ENCODE results near the gene PBX4. TPM values are rescaled to one million over a fixed set of nuclear protein-coding genes. Genes with fewer than 3 reads are reported as not detected.

The PBX4 gene
- total RNA-seq, 1 donor from 2014 or later = 21.8 TPM

GRCh38 chr19:19657397-19657783, 38.9 kb upstream of the PBX4 start:
- Mint-ChIP-seq H3K27me3 (no peaks in the 10 kb centered on the region), H3K36me3 (ENCODE audit: low read depth) (peaks cover 81% of the 10 kb centered on the region)

GRCh38 chr19:19656451-19657396, 38.2 kb upstream of the PBX4 start:
- ATAC-seq (ENCODE audit: low read depth) (no peak), DNase-seq (no peak)
- Mint-ChIP-seq H3K4me1 (peaks cover 12% of the 10 kb centered on the region), H3K36me3 (ENCODE audit: low read depth) (peaks cover 84% of the 10 kb centered on the region), H3K27ac (no peak overlapping the region), H3K9me3 (no peaks in the 10 kb centered on the region), H3K27me3 (no peaks in the 10 kb centered on the region), H3K4me3 (no peak overlapping the region)
- intact Hi-C loops (cut with micrococcal nuclease) = no loop called here
- TF ChIP-seq CTCF (IDR thresholded peaks at IDR 0.05) = no peak
- CTCF ChIA-PET = no interaction called here
- POLR2A ChIA-PET = no interaction called here

More at GRCh38 chr19:19657397-19657783, 38.9 kb upstream of the PBX4 start:
- H3K4me3 Mint-ChIP-seq = no peak overlapping the region
- no peaks in the 10 kb centered on the region for H3K9me3 Mint-ChIP-seq
- ChIA-PET CTCF (no interaction called here), POLR2A (interaction anchor here (0.6 kb wide), 1 partner anchor 10 kb away, joined by 4 read pairs; no protein-coding TSS in a partner anchor)
- no peak for TF ChIP-seq CTCF (IDR thresholded peaks at IDR 0.05)
- H3K27ac Mint-ChIP-seq = no peak overlapping the region
- intact Hi-C loops (cut with micrococcal nuclease) = no loop called here
- H3K4me1 Mint-ChIP-seq = peaks cover 19% of the 10 kb centered on the region
- ATAC-seq (ENCODE audit: low read depth) (no peak), DNase-seq (no peak)

DNA sequence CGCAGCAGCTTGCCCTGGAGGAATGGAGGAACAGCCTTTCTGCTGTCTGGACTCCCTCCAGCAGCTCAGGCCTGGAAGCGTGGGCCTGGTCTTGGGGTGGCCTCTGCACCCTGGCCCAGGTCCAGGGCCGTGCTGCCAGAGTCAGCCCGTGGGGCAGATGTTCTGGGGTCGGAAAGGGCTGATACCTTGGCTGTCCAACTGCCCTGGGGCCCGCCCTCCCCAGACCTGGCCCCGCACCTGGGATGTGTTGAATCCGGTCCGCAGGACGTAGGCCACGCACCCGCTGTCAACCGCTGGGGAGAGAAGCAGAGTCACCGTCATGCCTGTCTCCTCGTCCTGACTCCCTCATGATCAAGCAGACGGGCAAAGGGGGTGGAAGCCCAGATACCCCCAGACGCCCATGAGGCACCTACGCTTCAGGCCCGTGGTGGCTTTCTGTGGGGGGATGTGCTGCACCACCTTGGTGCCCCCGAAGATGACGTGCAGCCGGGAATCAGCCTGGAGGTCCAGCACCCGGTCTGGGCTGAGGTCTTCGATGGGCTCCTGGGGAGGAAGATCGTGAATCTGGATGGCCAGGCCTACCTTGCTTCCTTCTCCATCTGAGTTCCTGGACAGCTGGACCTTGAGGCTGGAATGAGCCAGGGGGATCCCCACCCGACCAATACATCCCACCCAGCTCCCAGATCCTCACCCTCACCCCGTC, 37.3 kb upstream of the PBX4 start:
- peaks cover 86% of the 10 kb centered on the region for H3K36me3 Mint-ChIP-seq (ENCODE audit: low read depth)
- CTCF ChIA-PET = no interaction called here
- peaks cover 4% of the 10 kb centered on the region for H3K4me1 Mint-ChIP-seq
- no peak overlapping the region for H3K4me3 Mint-ChIP-seq
- intact Hi-C loops (cut with micrococcal nuclease) = no loop called here
- no peaks in the 10 kb centered on the region for H3K27me3 Mint-ChIP-seq
- DNase-seq (no peak), ATAC-seq (ENCODE audit: low read depth) (no peak)
- POLR2A ChIA-PET = no interaction called here
- no peaks in the 10 kb centered on the region for H3K9me3 Mint-ChIP-seq
- TF ChIP-seq CTCF (IDR thresholded peaks at IDR 0.05) = no peak
- no peak overlapping the region for H3K27ac Mint-ChIP-seq

DNA sequence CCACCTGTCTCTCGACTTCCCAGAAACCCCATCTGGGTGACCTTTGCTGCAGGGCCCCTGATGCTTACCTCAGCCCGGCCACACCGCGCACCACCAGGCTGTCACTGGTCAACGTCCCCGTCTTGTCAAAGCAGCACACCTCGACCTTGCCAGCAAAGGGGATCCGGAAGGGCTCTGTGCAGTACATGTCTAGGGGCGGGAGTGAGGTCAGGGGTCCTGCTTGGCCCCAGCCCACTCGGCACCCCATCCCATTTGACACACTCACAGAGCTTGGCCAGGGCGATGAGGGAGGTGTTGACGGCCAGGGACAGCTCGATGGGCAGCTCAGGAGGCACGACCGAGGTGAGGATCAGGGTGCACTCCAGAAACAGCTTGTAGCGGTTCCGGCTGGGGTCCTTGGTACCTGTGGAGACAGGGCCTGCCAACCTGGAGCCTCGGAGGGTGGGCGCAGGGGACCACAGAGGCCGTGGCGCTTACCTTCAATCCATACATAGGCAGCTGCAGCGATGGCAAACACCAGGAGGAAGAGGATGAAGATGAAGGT, 36.6 kb upstream of the PBX4 start:
- intact Hi-C loops (cut with micrococcal nuclease) = no loop called here
- no peak overlapping the region for H3K4me3 Mint-ChIP-seq
- no peaks in the 10 kb centered on the region for H3K27me3 Mint-ChIP-seq
- ChIA-PET CTCF (interaction anchor here (0.9 kb wide), 1 partner anchor 17 kb away, joined by 3 read pairs; no protein-coding TSS in a partner anchor), POLR2A (interaction anchor here (0.6 kb wide), 1 partner anchor 1556 kb away, joined by 5 read pairs; no protein-coding TSS in a partner anchor)
- no peak overlapping the region for H3K27ac Mint-ChIP-seq
- no peak for ATAC-seq (ENCODE audit: low read depth)
- H3K9me3 Mint-ChIP-seq = no peaks in the 10 kb centered on the region
- peaks cover 4% of the 10 kb centered on the region for H3K4me1 Mint-ChIP-seq
- peaks cover 91% of the 10 kb centered on the region for H3K36me3 Mint-ChIP-seq (ENCODE audit: low read depth)
- no peak for TF ChIP-seq CTCF (IDR thresholded peaks at IDR 0.05)
- DNase-seq = no peak
